Lung (tissue), 12 donors: ENCODE data around the gene SIRT2. TPM values are rescaled to one million over a fixed set of nuclear protein-coding genes. Genes with fewer than 3 reads are reported as not detected.

Source experiments
- ATAC-seq: fragments of 200-7000 bp; cut with Tn5 transposase; one replicate; pipeline ENCODE4 v1.9.1; 2020; ENCODE audit warnings: moderate number of reproducible peaks; ENCODE audit not compliant: insufficient read depth, low FRiP score
- DNase-seq, 3 donors: peaks; one replicate each; pipeline ENCODE4 v3.0.0-alpha.2; 2013 to 2017
- H3K27ac ChIP-seq, 2 donors: one replicate each; pipeline ENCODE4 v1.5.1; 2013; ENCODE audit warnings: mild to moderate bottlenecking in 2 of 2, moderate library complexity in 2 of 2, control low read depth in 1 of 2, inconsistent platforms in 1 of 2, low read depth in 1 of 2, low read length in 1 of 2
- H3K27me3 ChIP-seq, 3 donors: one replicate each; pipeline ENCODE4 v1.5.1; 2013; ENCODE audit warnings: low read length in 2 of 3; ENCODE audit not compliant: control insufficient read depth in 3 of 3, insufficient read depth in 3 of 3
- H3K36me3 ChIP-seq, 4 donors: one replicate each; pipeline ENCODE4 v1.5.1; 2013; ENCODE audit warnings: low read length in 4 of 4, mild to moderate bottlenecking in 1 of 4, moderate library complexity in 1 of 4; ENCODE audit not compliant: control insufficient read depth in 4 of 4, insufficient read depth in 4 of 4
- H3K4me1 ChIP-seq, 5 donors: one replicate each; pipeline ENCODE4 v1.5.1; 2013; ENCODE audit warnings: low read length in 5 of 5, mild to moderate bottlenecking in 2 of 5, moderate library complexity in 1 of 5; ENCODE audit not compliant: control insufficient read depth in 5 of 5, insufficient read depth in 5 of 5
- H3K4me3 ChIP-seq: one replicate; pipeline ENCODE4 v1.5.1; 2013; ENCODE audit warnings: mild to moderate bottlenecking, control low read depth, moderate library complexity
- H3K9ac ChIP-seq, 2 donors: one replicate each; pipeline ENCODE4 v1.5.1; 2013; ENCODE audit warnings: low read length in 2 of 2, control low read depth in 1 of 2; ENCODE audit not compliant: insufficient read depth in 1 of 2
- H3K9me3 ChIP-seq, 4 donors: one replicate each; pipeline ENCODE4 v1.5.1; 2013; ENCODE audit warnings: low read length in 3 of 4, mild to moderate bottlenecking in 1 of 4, moderate library complexity in 1 of 4; ENCODE audit not compliant: control insufficient read depth in 4 of 4, insufficient read depth in 3 of 4
- WGBS, 2 donors: extraction: QIAGEN DNeasy Blood & Tissue Kit; methylation state at CpG; one replicate each; pipeline ENCODE4 v1.1.7; 2013; 5-methylcytosine and 5-hydroxymethylcytosine counted together
- polyA plus RNA-seq, 2 donors: library from polyadenylated mRNA; stranded (reverse); fragments of 200-250 nt; gene quantifications; one replicate each; pipeline ENCODE4 v1.2.1, GENCODE V29; 2013
- total RNA-seq, 2 donors: library from RNA; depleted of rRNA in 1 of 2; stranded (reverse); fragments of >200 nt in 1 of 2; gene quantifications; one replicate each; pipeline ENCODE4 v1.2.1, GENCODE V29; 2014 to 2021
- TF ChIP-seq, protein P1 (sequence below): IDR thresholded peaks from 2 replicates; pipeline ENCODE4 v1.5.1; 2012; ENCODE audit warnings: mild to moderate bottlenecking; ENCODE audit errors: control extremely low read depth, extremely low read depth
- donor health status: control.
- donor health status: control.
- donor health status: Bipolar disorder and iron deficiency.
- donor health status: healthy.
- donor health status: DM: yes; HTN: yes; CAD: no.

The SIRT2 gene
- total and polyA plus RNA-seq, 4 donors, result 35.5 to 54.8 (median 48.5) TPM

GRCh38 chr19:38894968-38895367 lies 4.5 kb downstream of the SIRT2 start:
- Histone ChIP-seq H3K4me1 (peaks cover 0 to 16% (median 9%) of the 10 kb centered on the region in 5 donors), H3K27ac (peak overlapping the region in 1 of 2 donors; percentile 17), H3K4me3 (no peak overlapping the region), H3K9me3 (no peaks in the 10 kb centered on the region), H3K27me3 (no peaks in the 10 kb centered on the region), H3K9ac (no peak overlapping the region), H3K36me3 (peaks cover 0 to 18% (median 7%) of the 10 kb centered on the region in 4 donors)
- TF ChIP-seq, protein P1, sequence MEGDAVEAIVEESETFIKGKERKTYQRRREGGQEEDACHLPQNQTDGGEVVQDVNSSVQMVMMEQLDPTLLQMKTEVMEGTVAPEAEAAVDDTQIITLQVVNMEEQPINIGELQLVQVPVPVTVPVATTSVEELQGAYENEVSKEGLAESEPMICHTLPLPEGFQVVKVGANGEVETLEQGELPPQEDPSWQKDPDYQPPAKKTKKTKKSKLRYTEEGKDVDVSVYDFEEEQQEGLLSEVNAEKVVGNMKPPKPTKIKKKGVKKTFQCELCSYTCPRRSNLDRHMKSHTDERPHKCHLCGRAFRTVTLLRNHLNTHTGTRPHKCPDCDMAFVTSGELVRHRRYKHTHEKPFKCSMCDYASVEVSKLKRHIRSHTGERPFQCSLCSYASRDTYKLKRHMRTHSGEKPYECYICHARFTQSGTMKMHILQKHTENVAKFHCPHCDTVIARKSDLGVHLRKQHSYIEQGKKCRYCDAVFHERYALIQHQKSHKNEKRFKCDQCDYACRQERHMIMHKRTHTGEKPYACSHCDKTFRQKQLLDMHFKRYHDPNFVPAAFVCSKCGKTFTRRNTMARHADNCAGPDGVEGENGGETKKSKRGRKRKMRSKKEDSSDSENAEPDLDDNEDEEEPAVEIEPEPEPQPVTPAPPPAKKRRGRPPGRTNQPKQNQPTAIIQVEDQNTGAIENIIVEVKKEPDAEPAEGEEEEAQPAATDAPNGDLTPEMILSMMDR, result no peak
- 50 to 51% methylated on average over 9 of the region's 9 CpGs for WGBS, 2 donors
- no peak for DNase-seq
- no peak for ATAC-seq

DNA sequence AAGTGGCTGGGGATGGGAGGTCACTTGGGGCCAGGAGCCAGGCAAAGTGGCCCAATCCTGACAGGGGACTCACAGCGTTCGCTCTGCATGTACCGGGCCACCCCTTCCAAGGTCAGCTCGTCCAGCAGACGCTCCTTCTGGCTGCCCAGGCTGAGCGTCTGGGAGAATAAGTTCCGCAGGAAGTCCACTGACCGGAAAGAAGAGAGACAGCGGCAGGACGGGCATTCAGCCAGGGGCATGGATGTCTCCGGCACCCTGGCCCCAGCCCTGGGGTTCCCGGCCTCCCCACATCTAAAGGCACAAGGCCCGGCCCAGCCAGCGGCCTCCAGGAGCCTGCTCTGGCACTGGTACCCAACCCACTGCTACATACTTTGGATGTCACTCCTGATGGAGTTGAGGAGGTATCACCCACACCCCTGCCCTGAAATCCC lies 6.1 kb downstream of the SIRT2 start:
- WGBS, 2 donors, result 59 to 91% methylated on average over 14 of the region's 14 CpGs
- Histone ChIP-seq H3K9ac (no peak overlapping the region), H3K9me3 (peaks cover 0 to 2% (median 0%) of the 10 kb centered on the region in 4 donors), H3K27me3 (no peaks in the 10 kb centered on the region), H3K4me1 (peaks cover 0 to 16% (median 7%) of the 10 kb centered on the region in 5 donors), H3K36me3 (peaks cover 0 to 33% (median 18%) of the 10 kb centered on the region in 4 donors), H3K4me3 (no peak overlapping the region), H3K27ac (peak overlapping the region in 1 of 2 donors; percentile 30)
- TF ChIP-seq, protein P1, result no peak
- DNase-seq, result no peak
- ATAC-seq, result no peak

DNA sequence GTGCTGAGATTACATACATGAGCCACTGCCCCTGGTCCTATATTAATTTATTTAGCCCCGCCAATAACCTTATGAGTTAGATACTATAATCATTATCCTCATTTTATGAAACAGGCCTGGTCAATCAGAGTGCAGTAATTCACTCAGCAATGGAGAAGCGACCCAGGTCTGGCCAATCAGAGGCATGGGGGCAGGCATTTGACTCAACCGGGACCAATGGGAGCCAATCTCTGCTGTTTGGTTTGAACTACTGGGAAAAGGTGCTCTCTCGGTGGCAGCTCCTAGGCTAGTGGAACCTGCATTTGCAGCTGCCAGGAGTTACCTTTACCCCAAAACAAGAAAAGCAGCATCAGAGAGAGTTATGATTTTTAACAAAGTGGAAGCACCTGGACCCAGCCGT lies 6.6 kb downstream of the SIRT2 start:
- no peaks in the 10 kb centered on the region for H3K27me3 ChIP-seq
- TF ChIP-seq, protein P1, result no peak
- H3K4me3 ChIP-seq, result no peak overlapping the region
- ATAC-seq, result no peak
- no peak overlapping the region for H3K27ac ChIP-seq
- H3K9ac ChIP-seq, result no peak overlapping the region
- WGBS, 2 donors, result 75 to 88% methylated on average over 5 of the region's 5 CpGs
- peaks cover 0 to 12% (median 2%) of the 10 kb centered on the region in 5 donors for H3K4me1 ChIP-seq
- H3K9me3 ChIP-seq, result peaks cover 0 to 2% (median 0%) of the 10 kb centered on the region in 4 donors
- peaks cover 0 to 35% (median 20%) of the 10 kb centered on the region in 4 donors for H3K36me3 ChIP-seq
- DNase-seq, result no peak

- Histone ChIP-seq H3K27ac (no peak overlapping the region), H3K9me3 (peaks cover 0 to 2% (median 0%) of the 10 kb centered on the region in 4 donors), H3K9ac (no peak overlapping the region), H3K36me3 (peaks cover 0 to 39% (median 20%) of the 10 kb centered on the region in 4 donors), H3K27me3 (no peaks in the 10 kb centered on the region), H3K4me3 (no peak overlapping the region), H3K4me1 (peaks cover 0 to 11% (median 0%) of the 10 kb centered on the region in 5 donors)
- 93 to 97% methylated on average over 6 of the region's 6 CpGs for WGBS, 2 donors
- TF ChIP-seq, protein P1, result no peak
- ATAC-seq (no peak), DNase-seq (no peak)
Measured at GRCh38 chr19:38891771-38892170, 7.6 kb downstream of the SIRT2 start.
